SK-N-MC (cell line): ENCODE results near the gene LATS2.

Experiments used
- DNase-seq: peaks from one replicate; pipeline ENCODE4 v3.0.0-alpha.2; 2011; ENCODE audit warnings: low read depth, low spot score
- H3K27ac ChIP-seq: fragments of 200-600 bp; sonication (generic); 2 replicates; pipeline ENCODE4 v1.5.1; 2016; ENCODE audit warnings: mixed run types
- H3K36me3 ChIP-seq: fragments of 200-600 bp; sonication (generic); 2 replicates; pipeline ENCODE4 v1.6.1; 2017; ENCODE audit warnings: antibody characterized with exemption, low read length, mixed read lengths; ENCODE audit not compliant: insufficient read depth
- H3K4me3 ChIP-seq: fragments of 200-600 bp; sonication (generic); 2 replicates; pipeline ENCODE4 v1.5.1; 2016
- H3K9ac ChIP-seq: fragments of 200-600 bp; sonication (generic); 2 replicates; pipeline ENCODE4 v1.8.0; 2017; ENCODE audit warnings: mixed run types, mixed read lengths; ENCODE audit not compliant: insufficient read length
- H3K9me3 ChIP-seq: fragments of 200-600 bp; sonication (generic); 2 replicates; pipeline ENCODE4 v1.6.1; 2017; ENCODE audit warnings: low read depth, mild to moderate bottlenecking, antibody characterized with exemption, low read length, moderate library complexity, mixed read lengths
- EZH2 ChIP-seq: fragments of 200-600 bp; sonication (generic); IDR thresholded peaks from one replicate; pipeline ENCODE4 v1.6.1; 2017; ENCODE audit warnings: antibody characterized with exemption
- FOXP2 ChIP-seq: optimal IDR thresholded peaks from 2 replicates; pipeline ENCODE3; 2011; ENCODE audit warnings: mild to moderate bottlenecking, moderate library complexity; ENCODE audit not compliant: insufficient read depth; ENCODE audit errors: extremely low read length, control extremely low read depth
- POLR2AphosphoS5 ChIP-seq: IDR thresholded peaks from 2 replicates; pipeline ENCODE4 v1.6.1; 2012; ENCODE audit warnings: mild to moderate bottlenecking, low read depth, low read length, borderline replicate concordance

Gene LATS2

GRCh38 chr13:21035498-21035897, 25.9 kb downstream of the LATS2 start:
- H3K9ac ChIP-seq, result no peak overlapping the region
- no peak for TF ChIP-seq POLR2AphosphoS5
- no peak for TF ChIP-seq FOXP2
- no peak for TF ChIP-seq EZH2
- no peaks in the 10 kb centered on the region for H3K9me3 ChIP-seq
- no peak overlapping the region for H3K27ac ChIP-seq
- DNase-seq, result no peak
- H3K36me3 ChIP-seq, result no peaks in the 10 kb centered on the region; the same call in 1 of the 2 replicates
- no peak overlapping the region for H3K4me3 ChIP-seq

GRCh38 chr13:21034603-21035191, 26.7 kb downstream of the LATS2 start:
- Histone ChIP-seq H3K36me3 (no peaks in the 10 kb centered on the region), H3K27ac (no peak overlapping the region), H3K9me3 (no peaks in the 10 kb centered on the region), H3K9ac (no peak overlapping the region), H3K4me3 (no peak overlapping the region)
- no peak for DNase-seq
- TF ChIP-seq EZH2 (no peak), POLR2AphosphoS5 (no peak), FOXP2 (no peak)

GRCh38 chr13:21033856-21034602, 27.4 kb downstream of the LATS2 start:
- Histone ChIP-seq H3K36me3 (no peaks in the 10 kb centered on the region), H3K9me3 (no peaks in the 10 kb centered on the region), H3K4me3 (no peak overlapping the region), H3K9ac (no peak overlapping the region), H3K27ac (no peak overlapping the region)
- DNase-seq, result no peak
- no peak for TF ChIP-seq POLR2AphosphoS5
- TF ChIP-seq EZH2, result no peak
- TF ChIP-seq FOXP2, result no peak

- TF ChIP-seq POLR2AphosphoS5 (no peak), EZH2 (no peak), FOXP2 (no peak)
- no peak overlapping the region for H3K9ac ChIP-seq
- H3K36me3 ChIP-seq, result no peaks in the 10 kb centered on the region
- no peaks in the 10 kb centered on the region for H3K9me3 ChIP-seq
- no peak overlapping the region for H3K4me3 ChIP-seq
- no peak overlapping the region for H3K27ac ChIP-seq
- no peak for DNase-seq
Observed at GRCh38 chr13:21033212-21033840, 28.1 kb downstream of the LATS2 start.

- no peak for TF ChIP-seq EZH2
- no peak for TF ChIP-seq POLR2AphosphoS5
- no peak for TF ChIP-seq FOXP2
- Histone ChIP-seq H3K27ac (no peak overlapping the region), H3K9ac (no peak overlapping the region), H3K36me3 (no peaks in the 10 kb centered on the region), H3K9me3 (no peaks in the 10 kb centered on the region), H3K4me3 (no peak overlapping the region)
- no peak for DNase-seq
Observed at GRCh38 chr13:21032656-21033055, 28.7 kb downstream of the LATS2 start.

- Histone ChIP-seq H3K9me3 (no peaks in the 10 kb centered on the region), H3K27ac (no peak overlapping the region), H3K36me3 (no peaks in the 10 kb centered on the region), H3K4me3 (no peak overlapping the region), H3K9ac (no peak overlapping the region)
- no peak for DNase-seq
- TF ChIP-seq FOXP2 (no peak), POLR2AphosphoS5 (no peak), EZH2 (no peak)
Observed at GRCh38 chr13:21031594-21032275, 29.7 kb downstream of the LATS2 start.

GRCh38 chr13:21025539-21025938, 35.8 kb downstream of the LATS2 start:
- no peak for TF ChIP-seq FOXP2
- TF ChIP-seq POLR2AphosphoS5, result no peak
- no peak for TF ChIP-seq EZH2
- H3K9me3 ChIP-seq, result no peaks in the 10 kb centered on the region
- H3K36me3 ChIP-seq, result no peaks in the 10 kb centered on the region
- H3K9ac ChIP-seq, result no peak overlapping the region
- no peak overlapping the region for H3K27ac ChIP-seq
- no peak for DNase-seq
- H3K4me3 ChIP-seq, result no peak overlapping the region

- Histone ChIP-seq H3K9me3 (no peaks in the 10 kb centered on the region), H3K36me3 (no peaks in the 10 kb centered on the region), H3K27ac (no peak overlapping the region), H3K4me3 (no peak overlapping the region), H3K9ac (no peak overlapping the region)
- TF ChIP-seq FOXP2 (no peak), EZH2 (no peak), POLR2AphosphoS5 (no peak)
- DNase-seq, result no peak
Observed at GRCh38 chr13:21022056-21022979, 39.1 kb downstream of the LATS2 start.
